K562 (cell line): ENCODE results near the gene CIAO2A. TPM values are rescaled to one million over a fixed set of nuclear protein-coding genes. Genes with fewer than 3 reads are reported as not detected.

ENCODE experiments used
- BCOR ChIP-seq: fragments of 450-650 bp; IDR thresholded peaks from 2 replicates; pipeline ENCODE4 v1.6.1; 2016
- CCAR2 ChIP-seq: fragments of 200-400 bp; formaldehyde crosslinking; IDR thresholded peaks from 2 replicates; pipeline ENCODE4 v1.6.1; 2017; ENCODE audit warnings: mild to moderate bottlenecking, low read depth, low read length
- CREB3L1 ChIP-seq: fragments of 450-650 bp; IDR thresholded peaks from 2 replicates; pipeline ENCODE4 v1.6.1; 2014; ENCODE audit warnings: low read depth, mild to moderate bottlenecking, moderate library complexity, borderline replicate concordance
- MECOM ChIP-seq: fragments of 250-450 bp; sonication (Bioruptor Pico); IDR thresholded peaks from 2 replicates; pipeline ENCODE4 v1.8.0; 2022; ENCODE audit warnings: inconsistent platforms
- NR1H2 ChIP-seq: sonication (generic); formaldehyde crosslinking; IDR thresholded peaks from 2 replicates; pipeline ENCODE4 v1.4.0; 2020; ENCODE audit warnings: mild to moderate bottlenecking, missing genetic modification reagents
- PHF20 ChIP-seq: fragments of 450-650 bp; IDR thresholded peaks from 2 replicates; pipeline ENCODE4 v1.6.1; 2018; ENCODE audit not compliant: partially characterized antibody
- PREB ChIP-seq: sonication (generic); formaldehyde crosslinking; IDR thresholded peaks from 2 replicates; pipeline ENCODE4 v1.8.1; 2023; ENCODE audit warnings: mild to moderate bottlenecking, missing genetic modification reagents
- REST ChIP-seq, 2 experiments: fragments of 450-650 bp; formaldehyde crosslinking in 1 of 2; IDR thresholded peaks; 2 replicates each; pipeline versions ENCODE4 v1.4.0 to v1.6.1; 2014 to 2020; ENCODE audit warnings: mild to moderate bottlenecking in 2 of 2, borderline replicate concordance in 1 of 2, low read depth in 1 of 2
- SOX6 ChIP-seq: fragments of 450-650 bp; IDR thresholded peaks from 2 replicates; pipeline ENCODE4 v1.6.1; 2014; ENCODE audit warnings: mild to moderate bottlenecking
- THAP7 ChIP-seq: fragments of 250-450 bp; sonication (Bioruptor Pico); IDR thresholded peaks from 2 replicates; pipeline ENCODE4 v1.5.0; 2021
- U2AF1 ChIP-seq: fragments of 200-400 bp; formaldehyde crosslinking; optimal IDR thresholded peaks from 2 replicates; pipeline ENCODE3; 2017; ENCODE audit warnings: mild to moderate bottlenecking, low read depth, low read length, moderate library complexity
- ZNF146 ChIP-seq: IDR thresholded peaks from one replicate; pipeline ENCODE4 v1.6.1; 2018; ENCODE audit warnings: missing compliant biosample characterization; ENCODE audit not compliant: unreplicated experiment
- ZSCAN32 ChIP-seq: fragments of 450-650 bp; formaldehyde crosslinking; IDR thresholded peaks from 2 replicates; pipeline ENCODE4 v1.4.0; 2020; ENCODE audit warnings: mild to moderate bottlenecking, moderate library complexity
- polyA plus RNA-seq, 8 experiments: library from polyadenylated mRNA; depleted of rRNA in 4 of 8; stranded (reverse) in 5 of 8; unstranded in 3 of 8; fragments of >200 nt; fragmentation: Nextera tagmentation in 2 of 8; fragmentation: Illumina TruSeq in 1 of 8; extraction: Ambion mirVana in 2 of 8; extraction: Trizol in 1 of 8; gene quantifications; 2 replicates each; pipeline versions ENCODE4 v1.2.1 to v1.2.3, GENCODE V29; 2011 to 2014; ENCODE audit warnings: inconsistent platforms in 1 of 8, missing spikeins in 1 of 8
- total RNA-seq, 7 experiments: library from RNA; depleted of rRNA in 6 of 7; stranded (reverse); fragments of >200 nt in 6 of 7; fragmentation: Illumina TruSeq in 2 of 7; extraction: Trizol in 2 of 7; gene quantifications; 2 replicates each; pipeline versions ENCODE4 v1.2.1 to v1.2.3, GENCODE V29; 2011 to 2021; ENCODE audit warnings: low replicate concordance in 1 of 7

Gene CIAO2A
- total and polyA plus RNA-seq, 9 of the 15 experiments (the other 6 are each of a cell fraction or from before 2014, with no cell fraction given): 161 to 429 (median 313) TPM

GRCh38 chr15:64095795-64096667 is 2.4 kb upstream of the CIAO2A start, which contains the start of gene SNX1 (continued):
- TF ChIP-seq PHF20: peak; percentile 84
- no peak for TF ChIP-seq U2AF1
- no peak for TF ChIP-seq MECOM (CRISPR knock-in tag)
- no peak for TF ChIP-seq CCAR2
- no peak for TF ChIP-seq THAP7 (CRISPR knock-in tag)
- TF ChIP-seq NR1H2 (CRISPR knock-in tag): no peak
- TF ChIP-seq BCOR: peak; percentile 67; the same call in 1 of the 2 replicates
- TF ChIP-seq REST (IDR thresholded peaks at IDR 0.05; ENCODE audit: borderline replicate concordance): peak; percentile 96
- TF ChIP-seq REST (CRISPR knock-in tag; IDR thresholded peaks at IDR 0.05; ENCODE audit: low read depth): peak; percentile 90
- TF ChIP-seq ZSCAN32 (CRISPR knock-in tag): no peak
- TF ChIP-seq CREB3L1: 0 out of 2 replicates have a peak, but pooled peaks have one; percentile 31
- TF ChIP-seq PREB: no peak
- peak; percentile 40; the same call in 1 of the 2 replicates for TF ChIP-seq SOX6
- no peak for TF ChIP-seq ZNF146
